GM23338 (cell line): ENCODE results near the gene FZD7. TPM values are rescaled to one million over a fixed set of nuclear protein-coding genes. Genes with fewer than 3 reads are reported as not detected.

Experiments
- ATAC-seq: fragments of 200-7000 bp; cut with Tn5 transposase; 3 replicates; pipeline ENCODE4 v1.9.1; 2020
- DNase-seq: peaks from one replicate; pipeline ENCODE4 v3.0.0-alpha.2; 2015; ENCODE audit warnings: low spot score
- H2AFZ ChIP-seq: fragments of 200-600 bp; sonication (generic); 2 replicates; pipeline ENCODE4 v1.8.0; 2016; ENCODE audit warnings: antibody characterized with exemption, mild to moderate bottlenecking, moderate library complexity
- H3F3A ChIP-seq: fragments of 200-600 bp; sonication (generic); replicated peaks from 2 replicates; pipeline ENCODE4 v1.8.0; 2017; ENCODE audit warnings: antibody characterized with exemption, mixed run types, low read depth
- H3K27ac ChIP-seq: fragments of 200-600 bp; sonication (generic); 2 replicates; pipeline ENCODE4 v1.6.1; 2016; ENCODE audit warnings: low read depth
- H3K27me3 ChIP-seq: fragments of 200-600 bp; sonication (generic); 2 replicates; pipeline ENCODE4 v1.8.0; 2016; ENCODE audit warnings: mild to moderate bottlenecking, mixed run types, moderate library complexity; ENCODE audit not compliant: insufficient read depth
- H3K36me3 ChIP-seq: fragments of 200-600 bp; sonication (generic); 2 replicates; pipeline ENCODE4 v1.8.0; 2016; ENCODE audit warnings: mild to moderate bottlenecking; ENCODE audit not compliant: insufficient read depth
- H3K4me1 ChIP-seq: fragments of 200-600 bp; sonication (generic); 2 replicates; pipeline ENCODE4 v1.8.0; 2016; ENCODE audit warnings: mild to moderate bottlenecking, moderate library complexity; ENCODE audit not compliant: insufficient read depth
- H3K4me2 ChIP-seq: fragments of 200-600 bp; sonication (generic); 2 replicates; pipeline ENCODE4 v1.7.1; 2017; ENCODE audit warnings: mixed run types
- H3K4me3 ChIP-seq: fragments of 200-600 bp; sonication (generic); 2 replicates; pipeline ENCODE4 v1.6.1; 2016; ENCODE audit warnings: mixed run types
- H3K79me2 ChIP-seq: fragments of 200-600 bp; sonication (generic); replicated peaks from 2 replicates; pipeline ENCODE4 v1.8.0; 2017; ENCODE audit warnings: mild to moderate bottlenecking; ENCODE audit not compliant: insufficient read depth
- H3K9me2 ChIP-seq: fragments of 200-600 bp; sonication (generic); 2 replicates; pipeline ENCODE4 v1.8.0; 2017; ENCODE audit not compliant: insufficient read depth
- H4K20me1 ChIP-seq: fragments of 200-600 bp; sonication (generic); replicated peaks from 2 replicates; pipeline ENCODE4 v1.8.0; 2017; ENCODE audit warnings: mild to moderate bottlenecking; ENCODE audit not compliant: insufficient read depth
- H3K27ac Mint-ChIP-seq: 2 replicates; pipeline ENCODE4 v1.8.0; 2020; ENCODE audit warnings: inconsistent platforms, mild to moderate bottlenecking, moderate library complexity, mixed read lengths
- H3K27me3 Mint-ChIP-seq: 3 replicates; pipeline ENCODE4 v1.8.0; 2022; ENCODE audit warnings: low read depth, mild to moderate bottlenecking, moderate library complexity, mixed read lengths, inconsistent platforms; ENCODE audit not compliant: insufficient read depth, poor library complexity
- H3K36me3 Mint-ChIP-seq: 3 replicates; pipeline ENCODE4 v1.8.0; 2021; ENCODE audit warnings: low read depth, mild to moderate bottlenecking, inconsistent platforms, moderate library complexity, mixed read lengths
- H3K4me1 Mint-ChIP-seq: 3 replicates; pipeline ENCODE4 v1.8.0; 2020; ENCODE audit warnings: mild to moderate bottlenecking, inconsistent platforms, mixed read lengths
- H3K4me3 Mint-ChIP-seq: 3 replicates; pipeline ENCODE4 v1.8.0; 2021; ENCODE audit warnings: moderate library complexity, mild to moderate bottlenecking, inconsistent platforms, mixed read lengths
- H3K9me3 Mint-ChIP-seq: 3 replicates; pipeline ENCODE4 v1.8.0; 2020; ENCODE audit warnings: moderate library complexity, mild to moderate bottlenecking, inconsistent platforms, mixed read lengths
- CTCF ChIP-seq, 2 experiments: fragments of 200-600 bp in 1 of 2; sonication (generic) in 1 of 2; conservative IDR thresholded peaks; 2 replicates each; pipeline versions ENCODE4 v1.5.1 to v1.6.1; 2016 to 2017; ENCODE audit warnings: antibody characterized with exemption in 2 of 2, low read depth in 2 of 2, mild to moderate bottlenecking in 2 of 2, moderate library complexity in 1 of 2
- EZH2phosphoT487 ChIP-seq: fragments of 200-600 bp; sonication (generic); IDR thresholded peaks from one replicate; pipeline ENCODE4 v1.8.1; 2018; ENCODE audit warnings: antibody characterized with exemption; ENCODE audit not compliant: unreplicated experiment
- POLR2AphosphoS5 ChIP-seq: IDR thresholded peaks from 2 replicates; pipeline ENCODE4 v1.6.1; 2016; ENCODE audit warnings: antibody characterized with exemption, low read depth
- STAT1 ChIP-seq: IDR thresholded peaks from one replicate; pipeline ENCODE4 v1.6.1; 2016; ENCODE audit warnings: antibody characterized with exemption; ENCODE audit not compliant: unreplicated experiment
- ZNF114 ChIP-seq: fragments of 250-450 bp; sonication (Bioruptor Pico); IDR thresholded peaks from 2 replicates; pipeline ENCODE4 v1.5.0; 2020; ENCODE audit warnings: mild to moderate bottlenecking, moderate library complexity
- ZNF331 ChIP-seq: fragments of 250-450 bp; sonication (Bioruptor Pico); IDR thresholded peaks from 2 replicates; pipeline ENCODE4 v1.5.0; 2020; ENCODE audit warnings: low read depth, mild to moderate bottlenecking, moderate library complexity
- polyA plus RNA-seq: library from polyadenylated mRNA; unstranded; fragments of >200 nt; fragmentation: Nextera tagmentation; extraction: Ambion mirVana; gene quantifications from 2 replicates; pipeline ENCODE4 v1.2.1, GENCODE V29; 2016
- total RNA-seq: library from RNA; depleted of rRNA; stranded (reverse); fragments of >200 nt; shearing (Covaris generic); gene quantifications from 2 replicates; pipeline ENCODE4 v1.2.3, GENCODE V29; 2014
- TF ChIP-seq, protein P1 (sequence below): fragments of 250-450 bp; sonication (Bioruptor Pico); IDR thresholded peaks from 2 replicates; pipeline ENCODE4 v1.5.0; 2020; ENCODE audit warnings: mild to moderate bottlenecking, moderate library complexity
- TF ChIP-seq, protein P2 (sequence below): IDR thresholded peaks from 2 replicates; pipeline ENCODE4 v1.6.1; 2016; ENCODE audit warnings: antibody characterized with exemption

The FZD7 gene
- total and polyA plus RNA-seq, 2 experiments from 2014 or later: 164 to 435 TPM

DNA sequence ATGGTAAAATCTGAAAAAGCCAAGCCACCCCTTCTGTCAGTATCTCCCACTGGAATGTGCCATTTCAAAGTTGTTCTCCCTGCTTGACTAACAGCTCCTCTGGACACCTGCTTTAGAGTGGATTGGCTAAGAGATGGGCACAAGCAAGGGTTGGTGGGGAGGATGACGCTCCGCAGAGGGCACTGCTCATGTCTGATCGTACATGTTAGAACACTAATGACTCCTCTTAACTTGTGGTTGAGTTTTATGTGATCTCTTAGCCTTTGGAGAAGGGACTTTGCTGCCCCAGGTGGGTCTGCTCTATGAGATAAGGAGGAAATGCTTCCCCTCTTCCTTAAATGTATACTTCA lies 31.2 kb downstream of the FZD7 start (continued):
- TF ChIP-seq, protein P1, sequence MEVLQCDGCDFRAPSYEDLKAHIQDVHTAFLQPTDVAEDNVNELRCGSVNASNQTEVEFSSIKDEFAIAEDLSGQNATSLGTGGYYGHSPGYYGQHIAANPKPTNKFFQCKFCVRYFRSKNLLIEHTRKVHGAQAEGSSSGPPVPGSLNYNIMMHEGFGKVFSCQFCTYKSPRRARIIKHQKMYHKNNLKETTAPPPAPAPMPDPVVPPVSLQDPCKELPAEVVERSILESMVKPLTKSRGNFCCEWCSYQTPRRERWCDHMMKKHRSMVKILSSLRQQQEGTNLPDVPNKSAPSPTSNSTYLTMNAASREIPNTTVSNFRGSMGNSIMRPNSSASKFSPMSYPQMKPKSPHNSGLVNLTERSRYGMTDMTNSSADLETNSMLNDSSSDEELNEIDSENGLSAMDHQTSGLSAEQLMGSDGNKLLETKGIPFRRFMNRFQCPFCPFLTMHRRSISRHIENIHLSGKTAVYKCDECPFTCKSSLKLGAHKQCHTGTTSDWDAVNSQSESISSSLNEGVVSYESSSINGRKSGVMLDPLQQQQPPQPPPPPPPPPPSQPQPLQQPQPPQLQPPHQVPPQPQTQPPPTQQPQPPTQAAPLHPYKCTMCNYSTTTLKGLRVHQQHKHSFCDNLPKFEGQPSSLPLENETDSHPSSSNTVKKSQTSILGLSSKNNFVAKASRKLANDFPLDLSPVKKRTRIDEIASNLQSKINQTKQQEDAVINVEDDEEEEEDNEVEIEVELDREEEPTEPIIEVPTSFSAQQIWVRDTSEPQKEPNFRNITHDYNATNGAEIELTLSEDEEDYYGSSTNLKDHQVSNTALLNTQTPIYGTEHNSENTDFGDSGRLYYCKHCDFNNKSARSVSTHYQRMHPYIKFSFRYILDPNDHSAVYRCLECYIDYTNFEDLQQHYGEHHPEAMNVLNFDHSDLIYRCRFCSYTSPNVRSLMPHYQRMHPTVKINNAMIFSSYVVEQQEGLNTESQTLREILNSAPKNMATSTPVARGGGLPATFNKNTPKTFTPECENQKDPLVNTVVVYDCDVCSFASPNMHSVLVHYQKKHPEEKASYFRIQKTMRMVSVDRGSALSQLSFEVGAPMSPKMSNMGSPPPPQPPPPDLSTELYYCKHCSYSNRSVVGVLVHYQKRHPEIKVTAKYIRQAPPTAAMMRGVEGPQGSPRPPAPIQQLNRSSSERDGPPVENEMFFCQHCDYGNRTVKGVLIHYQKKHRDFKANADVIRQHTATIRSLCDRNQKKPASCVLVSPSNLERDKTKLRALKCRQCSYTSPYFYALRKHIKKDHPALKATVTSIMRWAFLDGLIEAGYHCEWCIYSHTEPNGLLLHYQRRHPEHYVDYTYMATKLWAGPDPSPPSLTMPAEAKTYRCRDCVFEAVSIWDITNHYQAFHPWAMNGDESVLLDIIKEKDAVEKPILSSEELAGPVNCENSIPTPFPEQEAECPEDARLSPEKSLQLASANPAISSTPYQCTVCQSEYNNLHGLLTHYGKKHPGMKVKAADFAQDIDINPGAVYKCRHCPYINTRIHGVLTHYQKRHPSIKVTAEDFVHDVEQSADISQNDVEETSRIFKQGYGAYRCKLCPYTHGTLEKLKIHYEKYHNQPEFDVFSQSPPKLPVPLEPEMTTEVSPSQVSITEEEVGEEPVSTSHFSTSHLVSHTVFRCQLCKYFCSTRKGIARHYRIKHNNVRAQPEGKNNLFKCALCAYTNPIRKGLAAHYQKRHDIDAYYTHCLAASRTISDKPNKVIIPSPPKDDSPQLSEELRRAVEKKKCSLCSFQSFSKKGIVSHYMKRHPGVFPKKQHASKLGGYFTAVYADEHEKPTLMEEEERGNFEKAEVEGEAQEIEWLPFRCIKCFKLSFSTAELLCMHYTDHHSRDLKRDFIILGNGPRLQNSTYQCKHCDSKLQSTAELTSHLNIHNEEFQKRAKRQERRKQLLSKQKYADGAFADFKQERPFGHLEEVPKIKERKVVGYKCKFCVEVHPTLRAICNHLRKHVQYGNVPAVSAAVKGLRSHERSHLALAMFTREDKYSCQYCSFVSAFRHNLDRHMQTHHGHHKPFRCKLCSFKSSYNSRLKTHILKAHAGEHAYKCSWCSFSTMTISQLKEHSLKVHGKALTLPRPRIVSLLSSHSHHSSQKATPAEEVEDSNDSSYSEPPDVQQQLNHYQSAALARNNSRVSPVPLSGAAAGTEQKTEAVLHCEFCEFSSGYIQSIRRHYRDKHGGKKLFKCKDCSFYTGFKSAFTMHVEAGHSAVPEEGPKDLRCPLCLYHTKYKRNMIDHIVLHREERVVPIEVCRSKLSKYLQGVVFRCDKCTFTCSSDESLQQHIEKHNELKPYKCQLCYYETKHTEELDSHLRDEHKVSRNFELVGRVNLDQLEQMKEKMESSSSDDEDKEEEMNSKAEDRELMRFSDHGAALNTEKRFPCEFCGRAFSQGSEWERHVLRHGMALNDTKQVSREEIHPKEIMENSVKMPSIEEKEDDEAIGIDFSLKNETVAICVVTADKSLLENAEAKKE: no peak
- TF ChIP-seq EZH2phosphoT487: no peak
- TF ChIP-seq STAT1: no peak
- TF ChIP-seq ZNF331 (CRISPR knock-in tag): no peak
- no peak for TF ChIP-seq ZNF114 (CRISPR knock-in tag)
- TF ChIP-seq, protein P2, sequence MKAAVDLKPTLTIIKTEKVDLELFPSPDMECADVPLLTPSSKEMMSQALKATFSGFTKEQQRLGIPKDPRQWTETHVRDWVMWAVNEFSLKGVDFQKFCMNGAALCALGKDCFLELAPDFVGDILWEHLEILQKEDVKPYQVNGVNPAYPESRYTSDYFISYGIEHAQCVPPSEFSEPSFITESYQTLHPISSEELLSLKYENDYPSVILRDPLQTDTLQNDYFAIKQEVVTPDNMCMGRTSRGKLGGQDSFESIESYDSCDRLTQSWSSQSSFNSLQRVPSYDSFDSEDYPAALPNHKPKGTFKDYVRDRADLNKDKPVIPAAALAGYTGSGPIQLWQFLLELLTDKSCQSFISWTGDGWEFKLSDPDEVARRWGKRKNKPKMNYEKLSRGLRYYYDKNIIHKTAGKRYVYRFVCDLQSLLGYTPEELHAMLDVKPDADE: no peak

GRCh38 chr2:202065876-202066275 lies 32.2 kb downstream of the FZD7 start:
- H3K4me2 ChIP-seq: no peak overlapping the region
- Mint-ChIP-seq H3K4me1 (peaks cover 19% of the 10 kb centered on the region), H3K9me3 (no peaks in the 10 kb centered on the region), H3K27me3 (no peaks in the 10 kb centered on the region), H3K36me3 (no peaks in the 10 kb centered on the region), H3K4me3 (no peak overlapping the region), H3K27ac (no peak overlapping the region)
- ATAC-seq (no peak), DNase-seq (no peak)
- no peak overlapping the region for H2AFZ ChIP-seq
- H3F3A ChIP-seq: 0 out of 2 replicates have a peak, but pooled peaks cover 4% of the 10 kb centered on the region
- H3K27ac ChIP-seq: no peak overlapping the region
- no peaks in the 10 kb centered on the region; the same call in 1 of the 2 replicates for H3K9me2 ChIP-seq
- H3K4me1 ChIP-seq: peaks cover 15% of the 10 kb centered on the region
- H3K4me3 ChIP-seq: no peak overlapping the region
- TF ChIP-seq POLR2AphosphoS5: no peak
- TF ChIP-seq CTCF (conservative IDR thresholded peaks at IDR 0.05; ENCODE audit: low read depth in 2 of 2): no peak
- H3K36me3 ChIP-seq: no peaks in the 10 kb centered on the region
- no peaks in the 10 kb centered on the region for H4K20me1 ChIP-seq
- H3K27me3 ChIP-seq: no peaks in the 10 kb centered on the region
- H3K79me2 ChIP-seq: no peaks in the 10 kb centered on the region
